ENCODE measurements around the gene PARP15.
A peak's percentile ranks its signal among the peaks of the same experiment; 100 is the strongest.
"Not testable (repeated sequence)": the region's sequence is repeated elsewhere in the genome, so short reads cannot be mapped to it uniquely, and the experiment has no call there.

The PARP15 gene

DNA sequence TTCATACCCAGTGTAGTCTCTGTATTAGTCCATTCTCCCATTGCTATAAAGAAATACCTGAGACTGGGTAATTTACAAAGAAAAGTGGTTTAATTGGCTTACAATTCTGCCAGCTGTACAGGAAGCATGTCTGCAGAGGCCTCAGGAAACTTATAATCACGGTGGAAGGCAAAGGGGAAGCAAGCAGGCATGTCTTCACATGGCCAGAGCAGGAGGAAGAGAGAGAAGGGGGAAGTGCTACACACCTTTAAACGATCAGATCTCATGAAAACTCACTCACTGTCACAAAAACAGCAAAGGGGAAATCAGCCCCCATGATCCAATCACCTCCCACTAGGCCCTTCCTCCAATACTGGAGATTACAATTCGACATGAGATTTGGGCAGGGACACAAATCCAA is 96.9 kb downstream of the PARP15 start:
- no peak for DNase-seq

DNA sequence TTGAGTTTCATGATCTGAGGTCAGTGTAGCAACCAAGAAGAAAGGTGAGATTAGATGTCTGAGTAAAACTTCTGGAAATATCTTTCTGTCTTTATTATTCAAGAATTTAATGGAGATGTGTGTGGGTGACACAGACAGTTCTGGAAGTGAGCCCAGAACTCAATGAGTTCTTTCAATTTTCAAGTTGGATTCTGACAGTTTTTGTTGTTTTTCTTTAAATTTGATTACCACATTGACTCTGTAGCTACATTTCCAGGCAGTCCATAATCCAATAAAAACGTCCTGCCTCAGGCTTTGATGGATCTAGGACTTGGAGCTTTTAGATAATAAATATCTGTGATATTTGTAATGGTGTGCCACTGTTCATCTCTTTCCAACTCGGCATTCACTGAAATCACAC is 99.3 kb downstream of the PARP15 start:
- no peak for DNase-seq

DNA sequence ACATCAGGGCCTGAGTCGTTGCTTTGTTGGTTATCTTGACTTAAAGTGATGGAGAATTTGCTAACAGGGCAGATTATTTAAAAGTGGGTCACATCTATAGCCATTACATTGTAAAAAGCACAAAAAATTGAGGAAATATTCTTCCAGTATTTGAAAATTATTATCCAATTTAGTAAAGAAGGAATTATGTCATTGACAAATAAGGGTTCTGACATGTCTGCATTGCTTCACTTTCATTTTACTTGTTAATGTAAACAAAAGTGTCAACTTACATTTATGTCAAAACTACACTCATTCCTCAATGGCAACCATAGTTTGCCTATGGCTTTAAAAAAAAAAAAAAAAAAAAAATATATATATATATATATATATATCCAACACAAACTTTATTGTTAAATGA is 99.8 kb downstream of the PARP15 start:
- no peak for DNase-seq

DNA sequence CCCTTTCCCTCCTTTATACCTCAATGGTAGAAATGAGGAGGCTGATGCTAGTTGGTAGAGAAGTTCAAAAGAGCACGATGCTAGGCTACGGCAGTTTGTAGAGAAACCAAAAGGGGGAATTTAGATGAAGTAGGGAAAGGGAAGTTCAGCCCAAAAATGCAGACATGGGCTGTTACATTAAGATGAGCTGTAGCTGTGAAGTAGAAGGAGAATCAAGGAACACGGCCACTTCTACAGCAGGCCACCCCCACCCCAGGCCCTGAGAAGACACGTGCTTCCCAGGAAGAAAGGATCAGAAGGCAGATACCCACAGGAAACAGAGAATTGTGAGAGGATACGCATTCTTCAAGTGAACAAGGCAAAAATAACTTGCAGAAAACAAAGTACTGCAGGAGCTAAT is 101.1 kb downstream of the PARP15 start:
- DNase-seq, result no peak

DNA sequence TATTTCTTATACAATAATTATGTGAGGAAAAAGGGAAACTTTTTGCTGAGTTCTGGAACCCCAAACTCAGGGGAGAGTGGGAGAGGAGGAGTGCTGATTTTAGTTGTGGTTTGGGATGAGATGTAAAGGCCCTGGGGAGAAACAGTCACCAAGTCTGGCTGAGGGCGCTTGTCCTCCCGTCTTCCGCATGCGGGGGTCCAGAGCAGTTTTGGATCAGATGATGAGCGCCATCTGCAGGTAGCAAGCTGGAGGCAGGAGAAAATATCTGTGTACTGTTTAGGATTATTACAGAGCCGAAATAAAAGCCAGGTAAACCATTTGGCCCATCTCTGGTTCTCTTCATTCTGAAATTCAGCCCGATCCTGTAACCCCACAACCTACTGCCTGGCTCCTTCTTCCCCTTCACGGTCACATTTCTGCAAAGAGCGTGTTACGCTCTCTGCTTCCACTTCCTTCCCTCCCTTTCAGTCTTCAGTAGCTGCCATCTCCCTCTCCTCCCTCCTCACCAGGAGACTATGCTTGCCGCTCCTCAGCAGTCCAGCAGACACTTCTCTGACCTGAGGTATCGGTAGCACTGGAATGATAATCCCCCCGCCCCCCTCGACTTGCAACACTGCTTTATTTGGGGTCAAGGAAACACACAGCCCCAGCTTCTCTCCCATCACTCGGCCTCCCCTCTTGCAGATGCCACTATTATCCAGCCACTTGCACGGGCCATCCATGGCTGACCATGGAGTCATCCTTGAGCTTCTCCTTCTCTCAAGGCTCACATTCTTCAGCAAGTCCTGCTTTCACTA is 101.8 kb downstream of the PARP15 start:
- DNase-seq, result peak; percentile 60

DNA sequence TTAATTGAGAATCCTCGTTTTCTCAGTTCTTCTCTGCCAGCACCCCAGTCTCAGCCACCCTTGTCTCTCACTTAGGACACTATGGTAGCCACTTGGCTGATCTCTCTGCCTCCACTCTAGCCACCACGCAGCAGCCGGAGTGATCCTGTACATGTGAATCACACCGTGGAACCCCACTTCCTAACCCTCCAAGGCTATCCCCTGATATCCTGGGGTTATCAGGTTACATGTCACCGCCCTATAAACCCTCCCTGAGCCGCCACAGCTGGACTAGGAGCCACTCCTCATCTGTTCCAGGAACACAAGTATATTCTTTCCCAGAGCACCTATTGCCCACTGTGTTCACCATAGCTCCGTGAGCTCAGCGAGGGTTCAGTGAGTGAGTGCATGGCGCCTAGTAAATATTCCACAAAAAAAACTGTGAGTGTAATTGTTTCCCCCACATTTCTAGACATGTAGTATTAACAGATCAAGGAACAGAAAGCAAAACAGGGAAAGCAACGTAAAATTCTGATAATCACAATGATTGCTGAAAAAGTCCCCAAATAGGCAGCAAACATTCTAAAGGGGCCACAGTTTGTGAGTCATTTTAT is 102.5 kb downstream of the PARP15 start:
- peak; percentile 29 for DNase-seq

DNA sequence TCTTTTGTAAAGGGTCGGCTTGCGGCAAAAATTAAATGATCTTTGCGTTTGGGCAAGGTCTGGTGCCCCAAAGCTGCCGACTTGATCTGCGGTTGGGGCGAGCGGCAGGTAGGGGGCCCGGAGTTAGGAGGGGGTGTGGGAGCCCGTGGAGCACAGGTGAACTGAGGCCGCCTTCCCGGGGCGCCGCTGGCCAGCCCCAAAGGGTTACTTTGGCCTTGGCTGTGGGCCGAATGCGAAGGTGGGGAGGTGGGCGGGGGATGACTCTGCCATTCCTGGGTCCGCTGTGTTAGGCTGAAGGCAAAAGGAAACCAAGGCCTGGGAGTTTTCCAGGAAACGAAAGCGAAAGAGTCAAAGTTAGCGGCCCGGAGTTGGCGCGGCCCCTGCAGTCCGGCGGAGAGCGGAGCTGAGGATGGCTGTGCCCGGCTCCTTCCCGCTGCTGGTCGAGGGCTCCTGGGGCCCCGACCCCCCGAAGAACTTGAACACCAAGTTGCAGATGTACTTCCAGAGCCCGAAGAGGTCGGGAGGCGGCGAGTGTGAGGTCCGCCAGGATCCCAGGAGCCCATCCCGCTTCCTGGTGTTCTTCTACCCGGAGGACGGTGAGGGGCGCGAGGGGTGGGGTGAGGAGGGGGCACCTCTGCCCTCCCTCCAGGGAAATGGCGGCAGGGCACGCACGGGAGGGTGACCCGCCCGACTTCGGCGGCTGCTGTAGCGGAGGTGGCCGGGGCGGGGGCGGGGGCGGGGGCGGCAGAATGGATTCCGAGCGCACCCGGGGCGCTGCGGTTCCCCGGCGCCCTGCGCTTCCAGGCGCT is 103.2 kb downstream of the PARP15 start, which contains the start of gene PARP14:
PARP14 (plus strand) TSS at position 365 of the 809 bp plus-strand sequence; CDS start at position 410, 45 bp downstream.
- DNase-seq, result peak; percentile 56

DNA sequence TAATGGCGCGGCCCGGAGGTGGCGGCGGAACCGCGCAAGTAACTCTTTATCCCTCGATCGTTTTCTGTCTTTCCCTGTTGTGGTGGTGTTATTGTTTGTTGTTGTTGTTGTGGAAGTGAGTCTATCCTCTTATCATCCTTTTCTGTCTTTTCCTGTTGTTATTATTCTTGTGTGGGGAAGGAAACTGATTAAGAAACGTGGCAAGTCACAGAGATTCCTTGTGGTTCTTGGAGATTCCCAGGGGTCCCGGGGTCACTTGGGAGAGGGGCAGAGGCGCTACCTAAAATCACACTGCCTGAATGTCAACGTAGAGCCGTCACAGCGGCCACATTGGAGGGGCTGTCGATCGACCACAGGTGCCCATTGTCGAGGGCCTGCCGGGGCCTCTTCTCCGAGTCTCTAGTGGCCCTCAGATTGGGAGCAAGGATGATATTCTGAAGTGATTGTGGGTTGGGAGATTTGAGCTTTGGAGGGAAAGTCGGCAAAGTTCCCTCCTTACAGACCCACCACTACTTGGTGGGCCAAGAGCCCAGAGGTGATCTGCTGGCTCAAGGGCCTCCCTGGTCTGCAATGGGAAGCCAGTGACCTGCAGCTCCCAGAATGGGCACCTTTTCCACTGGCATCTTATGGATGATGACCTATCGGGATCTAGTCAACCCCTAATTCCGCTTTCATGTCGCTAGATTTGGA is 104.0 kb downstream of the PARP15 start:
- DNase-seq, result no peak

DNA sequence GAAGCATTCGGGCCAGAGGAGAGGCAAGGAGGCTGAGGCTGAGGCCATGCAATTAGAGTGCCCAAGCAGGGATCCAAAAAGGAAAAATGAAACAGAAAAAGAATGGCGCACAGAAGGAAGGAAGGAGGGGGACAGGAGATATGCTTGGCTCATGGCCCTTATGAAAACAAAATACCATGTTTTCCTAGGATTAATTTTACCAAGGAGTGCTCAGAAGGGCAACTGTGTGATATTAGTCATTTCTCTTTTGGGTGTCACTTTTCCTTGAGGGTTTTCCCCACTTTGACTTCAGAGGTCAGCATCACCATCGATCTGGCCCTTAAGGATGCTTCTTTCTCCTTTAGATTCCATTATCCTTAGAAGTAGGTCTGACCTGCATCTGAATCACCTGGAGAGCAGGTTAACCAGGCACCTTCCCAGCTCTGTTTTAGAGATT is 104.5 kb downstream of the PARP15 start:
- DNase-seq, result no peak

DNA sequence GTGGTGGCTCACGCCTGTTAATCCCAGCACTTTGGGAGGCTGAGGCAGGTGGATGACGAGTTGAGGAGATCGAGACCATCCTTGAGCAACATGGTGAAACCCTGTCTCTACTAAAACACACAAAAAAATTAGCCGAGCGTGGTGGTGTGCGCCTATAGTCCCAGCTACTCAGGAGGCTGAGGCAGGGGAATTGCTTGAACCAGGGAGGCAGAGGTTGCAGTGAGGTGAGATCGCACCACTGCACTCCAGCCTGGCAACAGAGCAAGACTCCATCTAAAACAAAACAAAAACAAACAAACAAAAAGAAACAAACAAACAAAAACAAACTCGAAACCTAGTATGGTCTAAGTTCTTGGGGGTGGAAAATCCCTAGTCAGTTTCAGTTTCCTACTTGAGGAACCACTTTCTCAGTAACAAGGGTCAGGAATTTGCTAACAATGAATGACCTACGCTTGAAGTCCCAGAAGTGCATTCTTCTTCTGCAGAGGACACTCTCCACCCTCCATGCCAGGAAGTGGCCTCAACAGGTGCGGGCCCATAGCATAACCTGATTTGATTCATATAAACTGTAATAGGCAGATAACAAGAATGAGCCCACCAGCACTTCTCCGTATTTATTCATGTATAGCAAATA is 105.4 kb downstream of the PARP15 start:
- not testable (repeated sequence) for DNase-seq

DNA sequence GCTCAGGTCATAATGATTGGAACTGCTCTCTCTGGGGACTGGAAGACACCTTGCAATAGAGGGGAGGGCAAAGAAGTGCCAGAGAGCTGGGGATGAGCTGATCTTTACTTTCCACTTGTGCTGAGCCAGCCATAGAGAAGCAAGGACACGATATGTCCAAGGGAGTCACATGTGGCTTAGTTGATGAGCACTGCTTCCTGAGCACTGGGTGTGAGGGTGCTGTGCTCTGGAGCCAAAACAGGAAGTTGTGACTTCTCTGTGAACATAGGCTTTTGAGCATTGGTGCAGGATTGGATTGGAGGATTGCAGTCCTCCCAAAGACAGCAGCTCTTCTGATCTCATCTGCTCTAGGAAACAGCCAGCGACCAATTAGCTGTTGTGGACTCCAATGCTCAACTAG is 109.8 kb downstream of the PARP15 start:
- DNase-seq, result no peak

All from NCI-H2029 (cell line).